Stimulated activated CD8-positive, alpha-beta memory T cell treated with anti-CD3 and anti-CD28 coated beads, Interleukin-2, amount 100 ng/mL, for 48 hours (primary cell): ENCODE measurements around the gene MTX2.

Source experiments
- DNase-seq, 2 donors: peaks; one replicate each; pipeline ENCODE4 v3.0.0-alpha.2; 2020; ENCODE audit warnings: low read depth in 2 of 2

The MTX2 gene

GRCh38 chr2:176378323-176378722, 109.1 kb downstream of the MTX2 start:
- no peak for DNase-seq

GRCh38 chr2:176380341-176380740, 111.1 kb downstream of the MTX2 start:
- no peak for DNase-seq

- DNase-seq, result no peak
These were observed 113.9 kb downstream of the MTX2 start for GRCh38 chr2:176383100-176383499.

DNA sequence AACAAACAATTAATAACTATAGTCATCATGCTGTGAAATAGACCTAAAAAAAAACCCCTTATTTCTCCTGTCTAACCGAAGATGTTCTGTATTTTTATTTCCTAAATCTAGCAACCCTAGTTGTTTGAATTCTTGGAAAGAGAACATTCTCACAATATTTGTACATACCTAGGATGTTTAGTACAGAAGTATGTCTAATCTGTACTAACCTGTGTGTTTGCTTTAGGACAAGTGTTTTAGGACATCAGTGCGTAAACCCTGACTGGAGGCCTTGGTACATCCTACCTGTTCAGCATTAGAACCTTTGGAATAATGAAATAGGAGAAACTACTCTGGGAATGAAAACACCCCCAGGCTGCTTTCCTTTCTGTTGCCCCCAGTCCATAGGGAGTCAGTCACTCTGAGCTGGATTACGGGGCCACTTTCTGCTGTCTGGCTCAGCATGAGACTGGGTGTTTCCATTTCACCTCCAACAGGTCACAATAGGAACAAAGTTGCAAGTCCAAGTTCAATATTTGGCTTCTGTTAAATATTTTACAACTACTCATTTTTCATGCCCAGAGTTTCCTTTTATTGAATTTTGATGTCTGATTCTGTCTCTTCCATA, 114.7 kb downstream of the MTX2 start:
- no peak for DNase-seq

DNA sequence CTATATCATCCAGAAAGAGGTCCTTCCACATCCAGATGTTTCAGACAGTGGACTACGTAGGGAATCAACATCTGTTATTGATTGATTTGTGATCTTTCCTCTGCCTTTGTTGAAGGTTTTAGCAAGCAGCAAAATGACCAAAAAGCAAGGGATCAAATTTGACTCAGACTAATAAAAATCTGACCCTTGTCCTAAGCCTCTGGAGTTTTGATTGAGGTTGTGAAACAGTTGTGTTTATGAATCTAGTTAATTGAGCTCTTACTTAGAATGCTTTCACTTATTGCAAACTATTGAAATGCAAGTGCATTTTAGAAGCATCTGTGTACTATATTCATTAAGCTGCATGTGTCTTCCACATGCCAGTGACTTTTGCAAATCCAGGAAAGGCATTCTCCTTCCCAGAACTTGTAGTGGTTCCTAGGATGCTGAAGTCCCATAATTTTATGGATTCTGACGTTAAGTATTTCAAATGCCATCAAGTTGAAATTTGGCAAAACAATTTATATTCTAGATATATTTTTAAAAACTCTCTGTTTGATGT, 116.0 kb downstream of the MTX2 start:
- DNase-seq, result no peak

DNA sequence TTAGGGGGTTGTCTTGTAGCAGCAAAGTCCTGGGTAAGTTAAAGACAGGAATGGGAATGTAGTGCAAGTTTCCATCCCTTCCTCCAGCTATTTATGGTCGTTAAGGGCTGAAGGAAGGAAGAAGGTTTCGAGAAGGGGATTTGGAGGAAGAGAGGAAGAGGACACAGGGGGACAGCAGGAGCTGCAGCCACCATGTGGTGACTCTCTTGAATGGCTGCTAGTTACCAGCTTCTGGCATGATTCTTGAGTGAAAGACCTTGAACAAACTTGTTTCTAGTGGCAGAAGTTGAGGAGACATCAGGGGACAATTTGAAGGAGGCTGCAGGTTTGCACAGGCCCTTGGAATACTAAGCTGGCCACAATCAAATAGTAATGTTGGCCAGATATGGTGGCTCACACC, 116.6 kb downstream of the MTX2 start:
- DNase-seq, result no peak
